HG02870 (cell line): ENCODE data around the gene GGT6.

Source experiments
- ATAC-seq: cut with Tn5 transposase; IDR thresholded peaks from one replicate; pipeline ENCODE4 v1.9.1; 2021; ENCODE audit warnings: mild to moderate bottlenecking, moderate library complexity; ENCODE audit not compliant: unreplicated experiment

The GGT6 gene

DNA sequence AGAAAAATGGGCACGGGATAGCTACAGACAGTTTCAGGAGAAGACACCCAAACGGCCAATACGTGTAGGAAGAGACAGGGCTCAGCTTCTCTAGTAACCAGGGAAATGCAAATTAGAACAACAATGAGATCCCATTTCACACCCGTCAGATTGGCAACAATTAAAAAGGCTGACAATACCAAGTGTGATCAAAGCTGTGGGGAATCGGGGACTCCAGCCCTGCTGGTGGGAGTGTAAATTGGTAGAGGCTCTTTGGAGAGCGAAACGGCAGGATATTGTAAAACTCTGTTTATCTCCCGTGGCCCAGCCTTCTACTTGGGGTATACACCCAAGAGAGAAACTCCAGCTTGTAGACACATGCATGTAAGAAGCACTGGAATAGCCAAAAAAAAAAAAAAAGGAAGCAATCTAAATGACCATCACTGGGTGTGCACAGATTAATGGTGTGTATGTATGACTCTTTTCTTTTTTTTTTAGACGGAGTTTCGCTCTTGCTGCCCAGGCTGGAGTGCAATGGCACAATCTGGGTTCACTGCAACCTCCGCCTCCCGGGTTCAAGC is 32.7 kb downstream of the GGT6 start:
- ATAC-seq, result no peak

DNA sequence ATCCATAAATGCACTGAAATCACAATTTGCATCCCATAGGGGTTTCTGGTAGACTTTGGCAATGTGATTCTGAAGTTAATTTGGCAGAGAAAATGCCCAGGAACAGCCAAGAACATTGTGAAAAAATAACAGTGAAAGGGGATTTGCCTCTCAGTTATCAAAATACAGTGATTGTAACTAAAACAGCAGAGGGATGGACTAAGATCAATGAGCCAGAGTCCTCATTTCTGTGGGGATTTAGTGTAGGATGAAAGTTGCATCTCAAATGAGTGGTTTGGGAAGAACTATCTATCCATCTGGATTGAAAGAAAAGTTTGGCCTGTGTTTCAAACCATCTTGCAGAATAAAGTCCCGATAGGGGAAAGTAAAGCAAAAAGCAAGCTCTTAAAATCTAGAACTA is 33.2 kb downstream of the GGT6 start:
- ATAC-seq, result no peak

DNA sequence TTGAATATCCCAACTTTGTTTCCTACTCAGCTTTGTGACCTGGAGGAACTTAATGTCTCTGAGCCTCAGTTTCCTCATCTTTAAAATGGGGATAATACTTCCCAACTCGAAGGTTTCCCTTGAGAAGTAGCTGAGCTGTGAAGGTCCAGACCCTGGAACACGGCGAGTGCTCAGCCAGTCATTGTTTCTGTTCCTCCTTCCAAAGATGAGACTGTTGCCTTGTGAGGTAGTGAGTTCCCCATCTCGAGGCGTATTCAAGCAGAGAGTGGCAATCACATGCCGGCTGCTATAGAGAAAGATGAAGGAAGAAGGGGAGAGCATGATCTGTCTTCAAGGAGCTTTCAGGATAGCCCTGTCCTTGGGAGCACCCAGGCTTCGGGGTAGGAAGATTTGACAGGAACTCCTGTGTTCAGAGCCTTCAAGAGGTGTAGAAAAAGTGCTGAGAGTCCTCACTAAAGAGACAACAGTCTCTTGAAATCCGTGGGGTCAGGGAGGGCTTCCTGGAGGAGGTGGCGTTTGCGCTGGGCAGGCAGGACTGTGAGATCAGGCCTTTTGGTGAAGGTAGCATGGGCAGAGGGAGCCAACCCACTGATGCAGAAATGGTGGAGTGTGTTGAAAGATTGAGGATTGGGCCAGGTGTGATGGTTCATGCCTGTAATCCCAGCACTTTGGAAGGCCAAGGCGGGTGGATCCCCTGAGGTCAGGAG is 34.5 kb downstream of the GGT6 start:
- no peak for ATAC-seq

DNA sequence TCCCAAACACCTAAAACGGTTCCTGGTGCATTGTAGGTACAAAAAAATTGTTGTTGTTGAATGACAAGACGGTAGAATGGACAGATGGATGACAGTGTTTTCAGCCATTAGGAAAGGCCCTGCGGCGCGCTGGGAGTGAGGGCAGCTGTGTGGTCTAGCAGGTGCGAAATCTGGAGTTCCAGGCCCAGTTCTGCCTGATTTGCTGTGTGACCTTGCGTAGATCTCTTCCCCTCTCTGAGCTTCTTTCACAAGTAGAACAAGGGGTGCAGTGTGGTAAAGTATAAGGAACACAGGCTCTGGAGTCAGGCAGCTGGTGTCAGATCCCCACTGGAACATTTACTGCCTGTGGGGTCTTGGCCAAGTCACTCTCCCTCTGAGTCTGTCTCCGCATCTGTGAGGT is 36.4 kb downstream of the GGT6 start:
- ATAC-seq, result no peak

DNA sequence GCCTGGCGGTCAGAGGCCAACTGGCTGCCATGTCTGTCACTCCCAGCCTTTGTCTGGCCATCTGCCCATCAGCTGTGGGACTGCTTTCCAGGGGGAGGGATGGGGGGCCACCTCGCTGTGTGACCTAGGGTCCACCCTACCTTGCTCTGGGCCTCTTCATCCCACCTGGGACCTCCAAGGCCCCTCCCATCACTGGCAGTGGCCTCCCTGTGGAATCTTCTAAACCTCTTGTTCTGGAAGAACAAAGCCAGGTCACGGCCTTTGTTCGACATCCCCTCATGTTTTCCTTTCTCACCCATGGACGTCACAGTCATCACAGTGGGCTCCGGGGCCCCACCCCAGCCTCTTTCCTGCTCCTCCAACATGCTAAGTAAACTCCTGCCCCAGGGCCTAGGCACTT is 37.7 kb downstream of the GGT6 start:
- no peak for ATAC-seq

DNA sequence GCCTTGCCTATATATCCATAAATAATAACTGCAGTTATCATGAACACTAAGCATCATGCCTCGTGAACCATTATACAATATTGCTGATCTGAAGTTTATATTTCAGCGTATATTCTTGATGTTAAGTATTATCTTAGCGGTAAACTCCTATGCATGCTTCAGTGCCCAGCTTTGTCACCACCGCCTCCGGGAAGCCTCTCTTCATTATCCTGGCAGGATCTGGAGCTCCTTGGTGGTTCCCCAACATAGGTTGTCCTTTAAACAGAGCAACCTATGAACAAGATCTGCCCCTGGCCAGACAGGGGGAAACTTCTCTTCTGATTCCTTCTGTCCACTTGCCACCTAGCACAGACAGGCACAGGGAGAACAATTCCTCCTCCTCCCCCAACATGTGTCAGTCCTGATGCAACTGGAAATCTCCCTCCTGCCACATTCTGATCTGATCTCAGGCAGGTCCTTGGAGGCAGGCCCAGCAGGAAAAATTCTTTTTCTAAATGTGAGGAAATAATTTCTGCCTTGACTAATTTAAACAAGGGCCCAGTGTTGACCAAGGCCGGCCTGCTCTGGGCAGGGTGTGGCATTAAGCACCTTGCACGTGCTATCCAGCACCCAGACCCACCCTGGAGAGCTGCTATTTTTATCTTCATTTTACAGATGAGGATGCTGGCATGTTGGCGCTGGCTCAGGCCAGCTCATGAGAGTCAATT is 39.3 kb downstream of the GGT6 start:
- ATAC-seq, result no peak

DNA sequence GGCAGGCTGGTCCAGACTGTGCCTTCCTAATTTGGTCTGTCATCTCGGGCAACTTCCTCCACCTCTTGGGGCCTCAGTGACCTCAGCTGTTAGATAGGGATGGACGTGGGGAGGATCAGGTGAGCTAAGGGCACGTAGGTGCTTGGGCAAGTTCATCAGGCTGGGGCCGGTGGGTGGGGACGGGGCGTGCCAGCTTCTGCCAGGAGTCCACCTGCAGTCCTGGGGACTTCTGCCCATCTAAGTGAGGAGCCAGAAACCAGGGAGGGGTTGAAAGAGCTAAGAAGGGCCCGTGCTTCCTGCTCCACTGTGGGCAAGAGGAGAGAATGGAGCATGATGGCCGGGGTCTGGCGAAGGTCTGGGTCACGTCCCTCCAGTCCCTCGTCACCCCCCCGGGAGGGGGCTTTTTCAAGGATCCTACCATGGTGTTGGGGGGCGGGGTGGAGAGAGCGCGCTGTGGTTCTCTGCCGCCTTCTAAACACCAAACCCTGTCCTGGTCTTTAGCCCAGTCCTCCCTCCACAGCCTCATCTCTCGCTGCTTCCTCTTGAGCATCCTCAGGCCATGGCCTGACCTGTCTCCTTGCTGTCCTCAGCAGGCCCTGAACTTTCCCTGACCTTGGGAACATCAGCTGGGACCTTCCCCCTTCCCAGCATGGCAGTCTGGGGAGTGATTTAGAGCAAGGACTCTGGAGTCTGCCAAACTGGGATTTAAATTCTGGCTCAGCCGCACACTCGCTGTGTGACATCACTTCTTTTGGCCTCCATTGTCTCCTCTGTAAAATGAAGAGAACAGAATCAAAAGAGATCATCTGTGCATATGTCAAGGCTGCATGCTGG is 40.1 kb downstream of the GGT6 start:
- ATAC-seq, result no peak

DNA sequence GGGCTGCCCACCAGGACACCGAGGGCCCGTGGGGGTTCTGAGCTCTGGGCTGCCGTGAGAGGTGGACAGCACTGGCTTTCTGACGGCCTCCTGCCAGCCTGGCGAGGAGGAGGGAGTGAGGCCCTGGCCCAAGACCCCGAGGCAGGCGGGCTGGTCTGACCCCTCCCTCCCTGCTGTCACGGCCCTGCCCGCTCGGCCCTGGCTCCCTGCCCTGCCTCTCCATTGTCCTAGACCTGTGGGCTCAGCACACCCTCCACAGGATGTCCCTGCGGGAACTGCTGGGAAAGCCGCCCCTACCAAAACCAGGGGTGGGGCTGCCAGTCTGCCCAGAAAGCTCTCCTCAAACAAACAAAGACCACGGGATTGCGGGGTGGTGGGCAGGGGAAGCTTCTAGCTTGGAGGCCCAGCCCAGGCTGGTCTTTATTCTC is 41.0 kb downstream of the GGT6 start:
- no peak for ATAC-seq

DNA sequence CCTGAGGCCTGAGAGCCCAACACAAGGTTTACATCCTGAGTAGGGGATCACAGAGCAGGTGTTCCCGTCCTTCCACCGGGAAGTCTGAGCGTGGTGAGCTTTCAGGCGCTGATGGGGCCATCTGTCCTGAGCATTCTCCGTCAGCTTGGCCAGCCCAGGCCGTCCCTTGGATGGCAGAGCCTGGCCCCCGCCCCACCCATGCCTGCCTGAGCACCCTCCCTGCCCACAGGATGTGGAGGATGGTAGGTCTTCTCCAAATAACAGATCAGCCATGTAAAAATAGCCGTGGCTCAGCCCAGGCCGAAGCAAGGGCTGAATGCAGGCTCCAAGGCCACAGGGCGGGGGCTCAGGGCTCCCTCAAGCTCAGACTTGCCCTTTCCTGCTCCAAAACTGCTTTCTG is 41.5 kb downstream of the GGT6 start:
- no peak for ATAC-seq

DNA sequence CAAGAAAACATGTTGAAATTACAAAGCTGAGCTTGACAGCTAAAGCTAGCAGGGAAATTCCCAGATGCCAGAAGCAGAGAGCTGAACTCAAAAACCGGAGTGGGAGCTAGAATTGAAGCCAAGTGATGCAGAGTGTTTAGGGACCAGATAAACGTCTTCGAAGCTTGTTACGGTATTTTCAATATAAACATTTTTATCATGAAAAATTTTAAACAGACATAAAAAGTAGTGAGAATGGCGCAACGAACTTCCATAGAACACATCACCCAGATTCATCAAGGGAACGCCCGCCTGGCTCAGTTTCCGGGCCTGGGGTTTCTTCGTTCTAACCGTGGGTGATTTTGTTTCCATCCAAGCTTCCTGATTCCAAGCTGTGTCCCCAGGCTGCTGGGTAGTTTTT is 43.6 kb downstream of the GGT6 start:
- ATAC-seq, result no peak

DNA sequence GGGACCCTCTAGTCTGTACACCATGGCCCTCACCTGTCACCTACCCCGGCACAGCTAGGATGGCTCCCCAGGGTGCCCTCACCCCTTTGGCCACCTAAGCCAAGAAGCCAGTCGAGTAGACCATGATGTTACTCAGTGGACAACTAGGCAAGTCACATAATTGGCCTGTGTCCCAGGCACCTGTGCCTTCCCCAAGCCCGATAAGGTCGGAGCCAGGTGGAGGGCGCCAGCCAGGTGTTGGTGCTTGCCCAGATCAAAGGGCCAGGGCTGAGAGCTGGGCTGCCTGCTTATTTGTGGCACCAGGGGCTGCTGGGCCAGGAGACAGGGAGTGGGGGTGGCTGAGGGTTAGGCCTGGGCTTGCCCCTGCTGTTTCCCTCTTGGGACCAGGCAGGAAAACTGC is 44.9 kb downstream of the GGT6 start:
- no peak for ATAC-seq

DNA sequence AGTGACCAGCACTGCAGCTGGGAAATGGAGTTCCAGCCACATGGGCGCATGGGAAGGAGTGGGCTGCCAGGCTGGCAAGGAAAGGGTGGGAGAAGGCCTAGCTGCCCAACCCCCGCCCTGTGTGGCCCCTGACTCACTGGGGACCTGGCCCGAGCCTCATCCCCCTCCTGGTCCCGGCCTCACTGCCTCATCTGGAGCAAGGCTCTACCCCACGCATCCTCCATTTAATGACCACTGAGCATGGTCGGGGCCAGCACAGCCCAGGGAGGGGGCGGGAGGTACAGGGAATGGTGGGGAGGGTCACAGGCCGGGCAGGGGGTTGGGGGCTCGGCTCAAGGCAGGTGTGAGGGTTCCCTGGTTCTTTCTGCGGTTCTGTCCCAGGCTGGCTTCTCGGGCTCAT is 45.6 kb downstream of the GGT6 start:
- no peak for ATAC-seq

DNA sequence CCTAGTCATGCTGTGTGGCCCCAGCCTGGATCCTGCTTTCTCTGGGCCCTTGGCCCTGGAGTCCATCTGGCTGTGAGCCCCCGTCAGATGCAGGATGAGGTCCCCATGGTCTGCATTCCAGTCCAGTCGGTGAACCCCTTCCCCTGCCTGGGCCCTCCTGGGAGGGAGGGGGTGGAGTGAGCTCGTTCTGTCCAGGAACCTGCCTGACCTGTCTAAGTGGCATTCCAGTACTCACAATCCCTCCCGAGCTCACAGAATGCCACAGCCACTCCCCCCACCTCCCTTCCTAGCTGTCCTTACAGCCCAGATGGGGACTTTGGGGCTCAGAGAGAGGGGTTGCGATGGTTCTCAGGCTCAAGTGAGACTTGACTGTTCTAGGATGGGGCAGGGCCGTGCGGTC is 46.2 kb downstream of the GGT6 start:
- no peak for ATAC-seq

DNA sequence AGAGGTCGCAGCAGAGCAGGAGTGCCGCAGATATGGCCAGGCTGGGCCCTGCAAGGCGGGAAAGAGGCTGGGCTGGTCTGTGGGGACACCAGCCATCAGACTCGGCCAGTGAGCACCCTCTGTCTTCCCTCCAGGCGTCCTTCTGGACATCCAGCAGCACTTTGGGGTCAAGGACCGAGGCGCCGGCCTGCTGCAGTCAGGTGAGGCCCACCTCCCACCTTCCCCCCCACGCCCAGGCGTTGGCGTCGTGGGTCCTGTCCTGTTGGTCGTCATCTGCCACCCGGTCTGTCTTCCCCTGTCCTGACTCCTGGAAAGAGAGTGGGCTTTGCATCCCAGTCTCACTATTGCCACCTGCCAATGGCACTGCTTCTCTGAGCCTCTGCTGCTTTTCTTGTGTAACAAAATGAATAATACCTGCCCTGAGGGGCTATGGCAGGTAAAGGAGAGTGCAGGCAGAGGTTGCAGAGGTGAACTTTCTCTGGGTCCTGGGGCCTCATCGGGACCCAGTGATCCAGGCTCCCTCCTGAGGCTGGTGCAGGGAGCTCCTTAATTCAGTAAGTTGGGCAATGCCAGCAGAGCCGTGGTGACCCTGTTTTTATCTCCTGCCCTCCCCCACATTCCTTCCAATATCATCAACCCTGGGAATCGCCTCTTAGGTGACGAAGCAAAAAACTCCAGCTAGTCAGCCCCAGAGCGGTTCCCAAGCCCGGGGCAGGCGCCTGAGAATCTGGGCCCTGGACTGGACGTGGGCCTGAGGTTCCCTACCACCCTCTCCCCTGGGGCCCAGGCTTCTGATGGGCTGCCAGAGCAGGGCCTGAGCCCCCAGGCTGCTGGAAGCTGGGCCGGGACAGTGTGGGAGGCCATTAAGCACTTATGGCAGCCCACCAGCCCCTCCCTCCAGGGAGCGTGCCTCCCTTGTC is 47.0 kb downstream of the GGT6 start:
- ATAC-seq, result no peak

DNA sequence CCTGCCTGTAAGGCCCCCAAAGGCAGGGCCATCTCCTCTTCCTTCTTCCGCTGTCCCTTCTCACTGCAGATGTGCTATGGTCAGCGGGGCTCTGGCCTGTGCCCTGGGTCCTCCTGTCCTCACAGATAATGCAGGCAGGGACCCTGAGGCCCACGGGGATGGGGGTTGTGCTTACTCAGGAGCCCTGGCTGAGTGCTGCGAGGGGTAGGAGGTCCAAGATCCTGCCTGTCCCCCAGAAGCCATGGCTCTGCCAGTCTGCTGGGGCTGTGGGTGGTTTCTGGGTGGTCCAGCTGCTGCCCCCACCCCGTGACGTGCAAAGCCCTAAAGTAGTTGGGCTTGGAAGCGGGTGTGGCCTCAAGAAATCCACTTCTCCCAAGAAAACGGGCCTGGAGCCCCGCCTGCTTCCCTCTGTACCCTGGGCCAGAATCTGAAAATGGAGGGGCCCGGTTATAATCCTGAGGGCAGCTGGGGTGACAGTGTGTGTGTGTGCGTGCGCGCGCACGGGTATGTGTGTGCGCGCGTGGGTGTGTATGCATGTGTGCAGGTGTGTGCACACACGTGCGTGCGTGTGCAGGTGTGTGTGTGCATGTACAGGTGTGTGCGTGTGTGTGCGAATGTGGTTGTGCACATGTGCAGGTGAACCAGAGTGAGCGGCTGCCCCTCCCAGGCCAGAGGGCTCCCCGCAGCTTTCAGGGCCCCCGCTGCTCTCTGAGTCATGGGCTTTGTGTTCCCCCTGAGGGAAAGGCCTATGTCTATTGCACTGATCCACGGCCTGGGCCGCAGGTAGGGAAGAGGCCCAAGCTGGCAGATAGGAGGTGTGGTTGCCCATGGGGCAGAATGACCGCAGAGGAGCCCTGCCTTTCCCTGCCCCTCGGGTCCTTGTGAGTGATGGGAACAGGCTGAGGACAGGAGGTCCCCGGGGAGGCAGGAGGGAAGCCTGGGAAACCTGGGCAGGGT is 47.9 kb downstream of the GGT6 start:
- ATAC-seq, result no peak

DNA sequence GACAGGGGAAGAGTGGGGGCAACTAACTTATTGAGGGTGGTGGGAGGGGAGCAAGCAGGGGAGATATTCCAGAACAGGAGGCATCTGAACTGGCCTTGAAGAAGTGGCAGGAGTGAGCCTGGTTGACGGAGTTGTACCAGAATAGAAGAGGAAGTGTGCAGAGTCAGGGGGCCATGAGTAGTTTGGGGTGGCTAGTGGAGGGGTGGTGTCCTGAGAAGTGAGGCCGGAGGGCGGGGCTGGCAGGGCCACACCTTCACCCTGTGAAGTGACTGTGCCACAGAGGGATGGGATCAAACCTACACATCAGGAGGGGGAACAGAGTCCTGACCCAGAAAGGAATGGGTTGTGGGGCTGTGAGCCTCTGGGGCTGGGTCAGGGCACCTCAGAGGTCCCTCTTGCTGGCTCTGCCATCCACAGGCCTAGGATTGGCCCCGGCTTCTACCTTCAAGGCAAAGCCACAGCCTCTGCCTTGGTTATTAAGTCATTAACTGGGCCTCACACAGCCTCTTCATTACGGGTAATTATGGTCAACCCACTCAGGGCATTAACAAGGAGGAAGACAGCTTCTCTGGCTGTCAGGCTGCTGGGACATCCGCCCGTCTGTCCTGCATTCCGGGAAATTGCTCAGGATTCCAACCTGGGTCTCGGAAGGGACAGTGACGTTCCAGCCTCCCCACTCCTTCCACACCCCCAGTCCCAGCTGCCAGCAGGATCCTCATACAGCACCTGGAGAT is 49.0 kb downstream of the GGT6 start:
- ATAC-seq, result no peak

DNA sequence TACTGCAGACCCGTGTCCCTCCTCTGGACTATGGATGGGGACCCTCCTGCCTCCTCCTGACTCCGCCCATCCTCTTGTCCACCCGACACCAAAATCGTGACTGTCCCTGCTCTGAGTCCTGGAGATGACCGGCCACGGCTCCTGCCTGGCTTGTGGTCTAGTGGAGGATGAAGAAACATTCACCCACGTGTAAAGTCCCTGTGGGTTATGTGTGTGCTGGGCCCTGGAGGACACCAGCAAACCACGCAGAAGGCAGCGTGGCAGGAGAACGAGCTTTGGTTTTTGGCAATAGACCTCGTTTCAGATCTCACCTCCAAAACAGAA is 49.8 kb downstream of the GGT6 start:
- no peak for ATAC-seq

DNA sequence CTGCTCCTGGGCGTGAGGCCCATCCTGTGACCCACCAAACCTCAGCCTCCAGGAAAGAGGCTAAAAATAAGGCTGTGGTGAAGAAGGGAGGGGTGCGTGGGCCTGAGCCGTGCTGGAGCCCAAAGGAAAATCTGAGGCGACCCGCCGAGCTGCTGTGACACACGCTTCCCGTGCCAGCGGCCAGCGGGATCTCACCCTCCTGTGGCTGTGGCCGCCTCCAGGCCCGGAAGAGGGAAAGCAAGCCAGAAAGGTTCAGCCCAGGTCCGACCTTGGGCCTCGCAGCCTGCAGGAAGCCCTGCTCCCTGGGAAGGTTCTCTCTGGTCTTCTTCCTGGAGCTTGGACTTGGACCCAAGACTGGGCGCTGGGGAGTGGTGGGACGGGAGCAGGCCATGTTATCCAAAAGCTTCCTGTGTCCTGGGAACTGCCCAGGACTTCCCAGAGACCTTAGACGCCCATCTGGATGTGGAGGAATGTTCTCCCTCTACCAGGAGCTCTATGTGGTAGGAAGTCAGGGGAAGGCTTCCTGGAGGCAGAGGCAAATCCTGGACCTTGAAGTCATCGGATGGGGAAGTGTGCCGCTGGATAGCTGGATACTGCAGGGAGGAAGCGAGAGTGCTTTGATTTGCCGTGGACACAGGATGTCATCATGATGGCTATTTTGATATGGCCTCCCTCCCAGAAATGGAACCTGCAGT is 50.3 kb downstream of the GGT6 start:
- ATAC-seq, result no peak
